ENCODE results near the gene AQR. TPM values are rescaled to one million over a fixed set of nuclear protein-coding genes. Genes with fewer than 3 reads are reported as not detected.

The AQR gene
- total and polyA plus RNA-seq, 2 of the 8 experiments (the other 6 are each of a cell fraction or from before 2014, with no cell fraction given) = 34.5 to 57.6 TPM

DNA sequence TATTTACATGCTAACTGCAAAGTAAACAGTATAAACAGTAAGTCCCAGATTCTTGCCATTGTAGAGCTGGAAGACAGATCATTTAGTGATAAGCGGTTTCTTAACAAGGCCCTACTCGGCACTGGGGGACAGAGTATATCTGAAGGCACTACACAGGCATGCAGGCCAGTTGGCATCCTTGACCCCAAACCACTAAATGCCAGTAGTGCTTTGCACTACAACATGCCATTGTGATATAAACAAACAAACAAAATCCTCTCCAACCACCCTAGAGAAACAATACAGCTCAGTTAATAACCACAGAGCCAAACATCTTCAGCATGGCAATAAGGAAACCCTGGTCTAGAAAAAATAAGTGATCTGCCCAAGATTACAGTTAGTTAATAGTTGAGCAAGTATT lies 5.3 kb downstream of the AQR start:
- H3K4ac ChIP-seq (replicated peaks; ENCODE audit: insufficient read length, low read depth, low read length) = no peak overlapping the region
- no peak overlapping the region for H4K8ac ChIP-seq (ENCODE audit: extremely low read depth, insufficient read depth, low read length)
- no peak overlapping the region for H3K4me2 ChIP-seq (ENCODE audit: insufficient read depth in 1 of 2, low read depth in 2 of 2, low read length in 2 of 2)
- H2BK5ac ChIP-seq (ENCODE audit: low read depth, low read length) = no peak overlapping the region
- peaks cover 0 to 6% of the 10 kb centered on the region in 2 experiments for H4K20me1 ChIP-seq (replicated peaks in 1 of 2; ENCODE audit: control insufficient read depth in 1 of 2, insufficient read depth in 2 of 2, low read length in 2 of 2)
- H2AFZ ChIP-seq (ENCODE audit: low read length) = no peak overlapping the region
- H4K5ac ChIP-seq (ENCODE audit: insufficient read length, low read depth, low read length) = no peak overlapping the region
- no peak overlapping the region for H3K23ac ChIP-seq (ENCODE audit: insufficient read length)
- ChIA-PET CTCF (ENCODE audit: partially characterized antibody) (interaction anchor here (0.7 kb wide), 1 partner anchor 283 kb away, joined by 3 read pairs; no protein-coding TSS in a partner anchor), POLR2A (ENCODE audit: partially characterized antibody) (interaction anchor here (0.6 kb wide), 1 partner anchor 475 kb away, joined by 4 read pairs; no protein-coding TSS in a partner anchor)
- H3K36me3 ChIP-seq (ENCODE audit: control insufficient read depth in 2 of 4, insufficient read depth in 4 of 4, low read length in 3 of 4) = peaks cover 2 to 32% (median 5%) of the 10 kb centered on the region in 4 experiments; a peak in 5 of 8 replicates
- H2BK120ac ChIP-seq (replicated peaks; ENCODE audit: low read depth, low read length) = no peak overlapping the region
- peaks cover 8% of the 10 kb centered on the region for H3K23me2 ChIP-seq (ENCODE audit: low read depth, low read length)
- H3K9ac ChIP-seq (replicated peaks in 1 of 4; ENCODE audit: extremely low read depth in 1 of 4, low read depth in 3 of 4, low read length in 3 of 4) = no peak overlapping the region
- H3K18ac ChIP-seq (ENCODE audit: extremely low read depth, low read length) = no peak overlapping the region
- no peak overlapping the region for H3K4me3 ChIP-seq (ENCODE audit: extremely low read depth in 1 of 4, insufficient read depth in 2 of 4, low read depth in 3 of 4, low read length in 4 of 4)
- H3K9me3 ChIP-seq (ENCODE audit: insufficient read depth in 2 of 2, low read depth in 1 of 2, low read length in 1 of 2) = no peaks in the 10 kb centered on the region
- no peak overlapping the region for H3K56ac ChIP-seq (replicated peaks; ENCODE audit: insufficient read length, low read depth, low read length)
- no peak overlapping the region for H3K27ac ChIP-seq (ENCODE audit: low read depth, low read length)
- H3K79me2 ChIP-seq (ENCODE audit: control insufficient read depth in 1 of 2, insufficient read depth in 2 of 2, low read length in 2 of 2) = peaks cover 13 to 47% of the 10 kb centered on the region in 2 experiments
- no peak overlapping the region for H2BK20ac ChIP-seq (ENCODE audit: low read length)
- no peak overlapping the region for H2BK12ac ChIP-seq (ENCODE audit: low read depth, low read length)
- peaks cover 0 to 3% (median 0%) of the 10 kb centered on the region in 4 experiments; a peak in 1 of 7 replicates for H3K4me1 ChIP-seq (replicated peaks in 1 of 4; ENCODE audit: control insufficient read depth in 3 of 4, insufficient read depth in 4 of 4, low read length in 3 of 4)
- DNase-seq (ENCODE audit: low read depth in 1 of 2, low spot score in 2 of 2) (no peak), FAIRE-seq (no peak)
- no peak for TF ChIP-seq RAD21 (IDR thresholded peaks at IDR 0.05 in 1 of 2, conservative IDR thresholded peaks at IDR 0.05 in 1 of 2; ENCODE audit: low read depth in 2 of 2, low read length in 2 of 2)
- TF ChIP-seq ZNF274 (IDR thresholded peaks at IDR 0.05; ENCODE audit: borderline replicate concordance, extremely low read depth, low read length) = no peak
- TF ChIP-seq FOSL1 (IDR thresholded peaks at IDR 0.05; ENCODE audit: insufficient read depth, low read depth, low read length) = no peak
- TF ChIP-seq RNF2 (IDR thresholded peaks at IDR 0.05; ENCODE audit: borderline replicate concordance, low read depth, low read length, missing control alignments, poor library complexity, severe bottlenecking) = no peak
- no peak overlapping the region for H3K14ac ChIP-seq (ENCODE audit: insufficient read length)
- no peak overlapping the region for H2BK15ac ChIP-seq (ENCODE audit: low read length)
- no peaks in the 10 kb centered on the region for H3K27me3 ChIP-seq (replicated peaks in 1 of 4; ENCODE audit: control insufficient read depth in 3 of 4, extremely low read depth in 1 of 4, insufficient read depth in 3 of 4, low read length in 3 of 4)
- H4K91ac ChIP-seq (replicated peaks; ENCODE audit: insufficient read length, low read length) = no peak overlapping the region
- no peak overlapping the region for H2AK5ac ChIP-seq (ENCODE audit: low read depth, low read length)
- peaks cover 2% of the 10 kb centered on the region for H3K79me1 ChIP-seq (ENCODE audit: low read depth, low read length)
- WGBS, 2 experiments (ENCODE audit: extremely low coverage in 1 of 2, insufficient coverage in 1 of 2, insufficient read length in 1 of 2, insufficient replicate concordance in 2 of 2, low coverage in 1 of 2, low lambda C conversion rate in 2 of 2, missing lambda C conversion rate in 1 of 2) = 96% methylated on average over 2 of the region's 2 CpGs; no CpG with 5 or more reads in 1 of the 2 experiments
